ENCODE results near the gene GLCE.

Gene GLCE

DNA sequence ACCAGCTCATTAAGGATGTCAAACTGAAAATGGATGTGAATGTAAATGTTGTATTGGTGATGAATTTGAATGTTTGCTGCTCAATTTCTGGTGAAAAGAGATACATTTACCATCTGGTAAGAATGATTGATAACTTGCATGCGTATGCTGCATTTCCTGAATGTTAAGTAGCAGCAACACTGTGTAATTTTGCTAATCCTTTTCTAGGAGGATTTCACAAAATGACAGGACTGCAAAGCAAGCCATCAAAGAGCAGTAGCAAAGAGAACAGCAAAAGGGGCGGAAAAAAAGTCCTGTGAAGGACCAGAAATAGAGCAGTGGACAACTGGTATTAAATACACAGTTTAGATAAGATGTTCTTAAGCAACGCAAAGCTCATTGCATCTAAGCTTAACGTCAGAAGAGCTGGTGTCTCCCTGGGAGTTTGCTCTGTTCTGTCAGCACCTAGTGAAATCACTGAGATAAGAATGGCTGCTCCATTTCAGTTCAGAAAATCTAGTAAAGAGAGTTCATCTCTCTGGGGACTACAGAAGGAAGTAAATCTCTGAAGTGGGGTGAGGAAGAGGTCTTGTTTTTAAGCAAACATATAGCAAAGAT lies 114.7 kb downstream of the GLCE start:
- Histone ChIP-seq H3K9ac (ENCODE audit: low read length) (no peak overlapping the region), H3K36me3 (ENCODE audit: control insufficient read depth, insufficient read depth, low read length) (no peaks in the 10 kb centered on the region), H3K4me1 (ENCODE audit: control insufficient read depth, insufficient read depth, low read length) (no peaks in the 10 kb centered on the region), H3K27me3 (ENCODE audit: control insufficient read depth, insufficient read depth, low read length) (no peaks in the 10 kb centered on the region), H3K4me3 (ENCODE audit: low read length) (no peak overlapping the region), H3K27ac (ENCODE audit: low read depth, low read length) (no peak overlapping the region)

DNA sequence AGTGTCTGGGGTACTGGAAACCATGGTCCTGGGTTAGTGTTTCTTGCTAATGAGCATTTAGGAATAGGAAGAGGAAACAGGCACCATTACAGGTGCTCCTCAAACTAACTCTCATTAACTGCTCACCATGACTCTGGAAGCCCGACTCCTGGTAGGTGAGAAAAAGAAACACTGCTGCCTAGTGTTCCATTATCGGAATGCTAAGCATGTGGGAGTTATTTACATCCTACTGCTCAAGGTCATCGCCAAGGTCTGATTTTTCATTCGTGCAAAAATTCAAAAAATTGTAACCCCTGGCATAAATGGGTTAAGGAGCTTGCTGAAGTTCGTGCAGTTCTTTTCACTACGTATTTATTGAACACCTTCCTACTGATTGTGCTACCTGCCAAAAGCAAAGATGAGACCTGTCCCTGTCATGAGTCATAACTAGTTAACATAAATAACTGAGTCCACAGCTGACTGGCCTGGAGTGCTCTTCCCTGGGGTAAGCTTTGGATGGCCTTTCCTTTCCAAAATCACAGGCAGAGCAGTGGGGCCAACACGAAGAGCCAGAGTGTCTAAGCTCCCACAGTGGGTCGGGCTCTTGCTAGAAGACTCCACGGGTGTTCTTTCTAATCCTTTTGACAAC lies 115.6 kb downstream of the GLCE start:
- no peaks in the 10 kb centered on the region for H3K4me1 ChIP-seq (ENCODE audit: control insufficient read depth, insufficient read depth, low read length)

DNA sequence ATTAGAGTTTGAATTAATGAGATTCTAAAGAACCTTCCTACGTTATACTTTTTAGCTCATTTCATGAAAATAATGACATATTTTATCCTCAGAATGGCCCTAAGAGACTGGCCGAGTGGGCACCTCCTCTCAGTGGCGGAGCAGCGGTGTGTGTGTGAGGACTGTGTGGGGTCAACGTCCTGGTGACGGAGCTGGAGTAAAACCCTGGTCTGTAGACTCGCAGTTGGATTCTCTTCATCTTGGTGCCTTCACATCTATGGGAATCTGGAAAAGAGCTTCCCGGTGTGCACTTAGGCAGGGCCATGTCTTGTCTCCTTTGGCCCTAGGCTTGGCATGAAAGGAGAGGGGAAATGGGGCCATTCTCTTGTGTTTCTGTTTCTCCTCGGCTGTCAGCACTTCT lies 116.9 kb downstream of the GLCE start:
- Histone ChIP-seq H3K9ac (ENCODE audit: low read length) (no peak overlapping the region), H3K4me1 (ENCODE audit: control insufficient read depth, insufficient read depth, low read length) (no peaks in the 10 kb centered on the region), H3K27ac (ENCODE audit: low read depth, low read length) (no peak overlapping the region)

More for the DNA sequence above, 115.6 kb downstream of the GLCE start:
- no peak overlapping the region for H3K27ac ChIP-seq (ENCODE audit: low read depth, low read length)
- H3K27me3 ChIP-seq (ENCODE audit: control insufficient read depth, insufficient read depth, low read length), result no peaks in the 10 kb centered on the region
- no peak overlapping the region for H3K9ac ChIP-seq (ENCODE audit: low read length)
- H3K36me3 ChIP-seq (ENCODE audit: control insufficient read depth, insufficient read depth, low read length), result no peaks in the 10 kb centered on the region
- H3K4me3 ChIP-seq (ENCODE audit: low read length), result no peak overlapping the region

DNA sequence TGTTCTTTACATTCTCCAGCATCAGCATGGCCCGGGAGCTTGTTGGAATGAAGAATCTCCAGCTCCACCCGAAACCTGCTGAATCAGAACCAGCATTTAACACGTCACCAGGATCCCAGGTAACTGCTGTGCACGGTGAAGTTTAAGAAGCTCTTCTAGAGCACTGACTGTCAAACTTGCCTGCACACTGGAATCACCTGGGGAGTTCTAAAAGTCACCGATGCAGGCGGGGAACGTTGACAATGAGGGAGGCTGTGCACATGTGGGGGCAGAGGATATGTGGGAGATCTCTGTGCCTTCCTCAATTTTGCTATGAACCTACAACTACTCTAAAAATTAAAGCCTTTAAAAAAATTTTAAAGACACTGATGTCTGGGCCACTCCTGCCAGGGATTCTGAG lies 119.2 kb downstream of the GLCE start:
- H3K36me3 ChIP-seq (ENCODE audit: control insufficient read depth, insufficient read depth, low read length), result no peaks in the 10 kb centered on the region
- H3K4me1 ChIP-seq (ENCODE audit: control insufficient read depth, insufficient read depth, low read length), result no peaks in the 10 kb centered on the region
- no peak overlapping the region for H3K9ac ChIP-seq (ENCODE audit: low read length)
- no peak overlapping the region for H3K27ac ChIP-seq (ENCODE audit: low read depth, low read length)
- no peaks in the 10 kb centered on the region for H3K27me3 ChIP-seq (ENCODE audit: control insufficient read depth, insufficient read depth, low read length)
- no peak overlapping the region for H3K4me3 ChIP-seq (ENCODE audit: low read length)

More for the DNA sequence above, 116.9 kb downstream of the GLCE start:
- Histone ChIP-seq H3K27me3 (ENCODE audit: control insufficient read depth, insufficient read depth, low read length) (no peaks in the 10 kb centered on the region), H3K36me3 (ENCODE audit: control insufficient read depth, insufficient read depth, low read length) (no peaks in the 10 kb centered on the region), H3K4me3 (ENCODE audit: low read length) (no peak overlapping the region)

DNA sequence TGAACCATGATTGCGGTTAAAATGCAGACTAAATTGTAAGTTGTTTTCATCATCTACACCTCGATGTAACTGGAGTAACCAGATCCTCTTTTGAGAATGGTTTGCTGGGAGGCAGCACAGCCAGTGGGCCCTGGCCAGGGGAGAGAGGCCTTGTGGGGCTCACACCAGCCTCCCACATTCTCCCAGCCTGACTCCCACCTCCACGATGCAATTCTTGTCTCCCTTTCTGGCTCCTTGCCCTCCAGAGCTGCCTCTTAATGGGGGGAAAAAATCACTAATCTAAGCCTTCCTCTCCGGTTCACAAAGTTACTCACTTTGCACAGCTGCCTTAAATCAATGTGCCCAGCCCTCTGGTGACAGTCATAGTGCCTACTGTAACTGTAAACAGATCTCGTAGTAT lies 120.3 kb downstream of the GLCE start:
- no peak overlapping the region for H3K27ac ChIP-seq (ENCODE audit: low read depth, low read length)
- H3K4me3 ChIP-seq (ENCODE audit: low read length), result no peak overlapping the region
- no peaks in the 10 kb centered on the region for H3K36me3 ChIP-seq (ENCODE audit: control insufficient read depth, insufficient read depth, low read length)
- H3K4me1 ChIP-seq (ENCODE audit: control insufficient read depth, insufficient read depth, low read length), result no peaks in the 10 kb centered on the region
- no peaks in the 10 kb centered on the region for H3K27me3 ChIP-seq (ENCODE audit: control insufficient read depth, insufficient read depth, low read length)
- no peak overlapping the region for H3K9ac ChIP-seq (ENCODE audit: low read length)

DNA sequence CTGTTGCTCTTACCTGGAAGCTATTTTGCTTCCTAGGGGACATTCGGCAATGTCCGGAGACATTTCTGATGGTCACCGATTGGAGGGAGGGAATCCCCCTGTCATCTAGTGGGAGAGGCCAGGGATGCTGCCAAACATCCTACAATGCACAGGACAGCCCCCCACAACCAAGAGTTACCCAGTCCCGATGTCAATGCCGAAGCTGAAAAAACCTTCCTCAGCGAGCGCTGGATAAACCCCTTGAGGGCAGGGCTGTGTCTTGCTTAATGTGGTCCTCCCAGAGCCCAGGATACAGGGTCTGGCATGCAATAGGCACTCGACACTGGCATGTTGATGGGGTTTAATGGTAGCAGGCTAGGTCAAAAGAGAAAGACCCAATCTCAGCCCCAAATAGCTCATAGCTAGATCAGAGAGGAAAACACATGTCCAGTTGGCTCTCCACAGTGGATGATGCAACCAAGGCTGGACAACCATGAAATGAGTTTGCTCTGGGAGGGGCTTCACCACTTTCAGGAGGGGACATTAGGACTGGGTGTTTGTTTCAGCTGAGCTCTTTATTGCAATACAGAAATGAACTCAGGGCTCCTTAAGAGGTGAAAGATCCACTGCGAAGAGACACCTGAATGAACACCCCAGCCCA lies 121.8 kb downstream of the GLCE start:
- no peak overlapping the region for H3K4me3 ChIP-seq (ENCODE audit: low read length)
- H3K36me3 ChIP-seq (ENCODE audit: control insufficient read depth, insufficient read depth, low read length), result no peaks in the 10 kb centered on the region
- H3K27ac ChIP-seq (ENCODE audit: low read depth, low read length), result no peak overlapping the region
- no peaks in the 10 kb centered on the region for H3K27me3 ChIP-seq (ENCODE audit: control insufficient read depth, insufficient read depth, low read length)
- H3K9ac ChIP-seq (ENCODE audit: low read length), result no peak overlapping the region
- H3K4me1 ChIP-seq (ENCODE audit: control insufficient read depth, insufficient read depth, low read length), result no peaks in the 10 kb centered on the region

DNA sequence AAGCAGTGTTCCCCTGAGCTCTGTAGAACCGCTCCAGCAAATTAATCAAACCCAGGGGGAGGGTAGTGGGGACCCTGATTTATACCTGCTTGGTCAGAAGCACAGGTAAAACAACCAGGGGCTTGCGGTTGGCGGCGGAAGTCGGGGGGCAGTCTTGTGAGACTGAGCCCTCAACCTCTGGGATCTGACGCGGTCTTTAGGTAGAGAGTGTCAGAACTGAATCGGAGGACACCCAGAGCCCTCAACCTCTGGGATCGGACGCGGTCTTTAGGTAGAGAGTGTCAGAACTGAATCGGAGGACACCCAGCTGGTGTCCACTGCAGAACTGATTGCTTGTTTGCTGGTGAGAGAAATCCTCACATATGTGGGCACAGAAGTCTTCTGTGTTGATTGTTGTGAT lies 125.4 kb downstream of the GLCE start:
- Histone ChIP-seq H3K4me1 (ENCODE audit: control insufficient read depth, insufficient read depth, low read length) (no peaks in the 10 kb centered on the region), H3K36me3 (ENCODE audit: control insufficient read depth, insufficient read depth, low read length) (no peaks in the 10 kb centered on the region), H3K9ac (ENCODE audit: low read length) (no peak overlapping the region), H3K4me3 (ENCODE audit: low read length) (no peak overlapping the region), H3K27ac (ENCODE audit: low read depth, low read length) (no peak overlapping the region), H3K27me3 (ENCODE audit: control insufficient read depth, insufficient read depth, low read length) (no peaks in the 10 kb centered on the region)

DNA sequence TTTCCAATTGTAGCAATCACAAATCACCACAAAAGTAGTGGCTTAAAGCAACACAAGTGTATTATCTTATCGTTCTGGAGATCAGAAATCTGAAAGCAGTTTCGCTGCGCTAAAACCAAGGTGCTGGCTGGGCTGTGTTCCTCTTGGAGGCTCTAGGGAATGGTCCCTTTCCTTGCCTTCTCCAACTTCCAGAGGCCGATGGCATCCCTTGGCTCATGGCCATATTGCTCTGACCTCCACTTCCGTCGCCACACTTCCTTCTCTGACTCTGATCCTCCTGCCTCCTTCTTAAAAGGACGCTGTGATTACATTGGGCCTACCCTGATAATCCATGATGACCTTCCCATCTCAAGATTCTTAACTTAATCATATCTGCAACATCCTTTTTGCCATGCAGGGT lies 127.6 kb downstream of the GLCE start:
- Histone ChIP-seq H3K36me3 (ENCODE audit: control insufficient read depth, insufficient read depth, low read length) (no peaks in the 10 kb centered on the region), H3K4me3 (ENCODE audit: low read length) (no peak overlapping the region), H3K9ac (ENCODE audit: low read length) (no peak overlapping the region), H3K27ac (ENCODE audit: low read depth, low read length) (no peak overlapping the region), H3K4me1 (ENCODE audit: control insufficient read depth, insufficient read depth, low read length) (no peaks in the 10 kb centered on the region), H3K27me3 (ENCODE audit: control insufficient read depth, insufficient read depth, low read length) (no peaks in the 10 kb centered on the region)

DNA sequence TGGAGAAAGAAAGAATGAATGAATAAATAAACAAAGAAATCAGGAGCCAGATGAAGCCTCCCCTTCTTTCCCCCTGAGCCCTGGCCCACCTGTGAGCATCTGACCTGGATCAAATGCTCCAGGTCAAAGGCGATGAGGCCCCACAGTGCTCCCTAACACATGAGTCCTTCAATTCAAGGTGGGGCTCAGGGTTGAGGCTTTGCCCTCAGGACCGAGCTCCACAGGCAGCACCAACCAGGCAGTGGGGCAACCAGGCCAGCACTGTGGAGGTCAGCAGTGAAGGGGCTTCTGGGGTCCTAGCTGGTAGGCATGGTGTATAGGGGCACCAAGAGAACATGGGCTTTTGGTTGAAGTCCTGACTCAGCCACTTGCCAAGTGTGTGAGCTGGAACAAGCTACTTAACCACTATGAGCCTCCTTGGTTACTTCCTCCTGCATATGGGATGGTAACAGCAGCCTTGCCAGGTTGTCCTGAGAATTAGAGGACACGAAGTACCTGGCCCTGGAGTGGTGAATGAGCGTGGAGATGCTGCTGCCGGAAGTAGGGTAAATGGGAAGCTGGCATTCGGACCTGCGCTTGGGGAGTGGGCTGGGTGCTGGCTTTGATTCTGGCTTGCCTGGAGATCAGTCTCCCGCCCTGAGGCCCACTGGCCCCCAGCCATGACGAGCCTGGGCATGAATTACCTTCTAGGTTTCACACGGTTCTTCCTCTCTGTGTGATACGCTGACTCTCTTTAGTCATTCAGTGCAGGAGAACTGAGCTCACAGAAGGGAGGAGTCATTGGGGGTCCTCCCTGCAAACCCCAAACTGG lies 128.3 kb downstream of the GLCE start:
- no peaks in the 10 kb centered on the region for H3K4me1 ChIP-seq (ENCODE audit: control insufficient read depth, insufficient read depth, low read length)
- H3K4me3 ChIP-seq (ENCODE audit: low read length), result no peak overlapping the region
- no peaks in the 10 kb centered on the region for H3K27me3 ChIP-seq (ENCODE audit: control insufficient read depth, insufficient read depth, low read length)
- H3K9ac ChIP-seq (ENCODE audit: low read length), result no peak overlapping the region
- H3K27ac ChIP-seq (ENCODE audit: low read depth, low read length), result no peak overlapping the region
- no peaks in the 10 kb centered on the region for H3K36me3 ChIP-seq (ENCODE audit: control insufficient read depth, insufficient read depth, low read length)

DNA sequence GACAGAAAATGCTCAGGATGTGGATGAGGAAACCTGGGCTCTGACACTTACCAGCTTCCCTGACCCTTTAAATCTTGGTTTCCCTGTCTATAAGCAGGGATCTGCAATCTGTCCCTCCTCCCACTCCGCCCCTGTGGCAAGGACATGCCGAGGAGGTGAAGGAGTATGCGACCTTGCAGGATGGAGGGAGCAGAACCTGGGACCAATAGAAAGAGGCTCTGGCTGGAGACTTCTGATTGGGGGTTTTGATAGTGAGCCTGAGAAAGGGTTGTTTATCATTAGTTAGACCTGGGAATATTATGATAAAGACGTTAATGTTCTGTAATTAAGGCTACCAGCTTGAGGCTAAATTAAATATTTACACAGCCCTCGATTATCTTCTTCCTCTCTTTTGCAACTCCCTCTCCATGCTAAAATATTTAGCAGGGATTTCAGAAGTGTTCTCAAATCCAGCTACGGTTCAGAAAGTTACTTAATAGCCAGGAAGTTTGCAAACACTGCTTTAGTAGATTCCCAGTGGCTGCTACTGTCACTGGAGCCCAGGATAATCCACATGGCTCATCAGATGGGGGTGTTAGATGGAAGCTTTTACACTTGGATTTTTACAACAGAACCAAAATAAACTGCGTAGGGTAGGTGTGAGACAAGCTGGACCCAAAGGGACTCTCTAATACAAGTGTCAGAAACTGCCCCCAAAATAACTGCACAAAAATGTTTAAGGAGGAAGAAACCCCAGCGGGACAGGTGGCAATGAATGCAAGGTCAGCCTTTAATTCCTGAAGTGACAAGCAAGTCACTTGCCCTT lies 129.1 kb downstream of the GLCE start:
- Histone ChIP-seq H3K4me1 (ENCODE audit: control insufficient read depth, insufficient read depth, low read length) (no peaks in the 10 kb centered on the region), H3K9ac (ENCODE audit: low read length) (no peak overlapping the region), H3K27me3 (ENCODE audit: control insufficient read depth, insufficient read depth, low read length) (no peaks in the 10 kb centered on the region), H3K27ac (ENCODE audit: low read depth, low read length) (no peak overlapping the region), H3K4me3 (ENCODE audit: low read length) (no peak overlapping the region), H3K36me3 (ENCODE audit: control insufficient read depth, insufficient read depth, low read length) (no peaks in the 10 kb centered on the region)

DNA sequence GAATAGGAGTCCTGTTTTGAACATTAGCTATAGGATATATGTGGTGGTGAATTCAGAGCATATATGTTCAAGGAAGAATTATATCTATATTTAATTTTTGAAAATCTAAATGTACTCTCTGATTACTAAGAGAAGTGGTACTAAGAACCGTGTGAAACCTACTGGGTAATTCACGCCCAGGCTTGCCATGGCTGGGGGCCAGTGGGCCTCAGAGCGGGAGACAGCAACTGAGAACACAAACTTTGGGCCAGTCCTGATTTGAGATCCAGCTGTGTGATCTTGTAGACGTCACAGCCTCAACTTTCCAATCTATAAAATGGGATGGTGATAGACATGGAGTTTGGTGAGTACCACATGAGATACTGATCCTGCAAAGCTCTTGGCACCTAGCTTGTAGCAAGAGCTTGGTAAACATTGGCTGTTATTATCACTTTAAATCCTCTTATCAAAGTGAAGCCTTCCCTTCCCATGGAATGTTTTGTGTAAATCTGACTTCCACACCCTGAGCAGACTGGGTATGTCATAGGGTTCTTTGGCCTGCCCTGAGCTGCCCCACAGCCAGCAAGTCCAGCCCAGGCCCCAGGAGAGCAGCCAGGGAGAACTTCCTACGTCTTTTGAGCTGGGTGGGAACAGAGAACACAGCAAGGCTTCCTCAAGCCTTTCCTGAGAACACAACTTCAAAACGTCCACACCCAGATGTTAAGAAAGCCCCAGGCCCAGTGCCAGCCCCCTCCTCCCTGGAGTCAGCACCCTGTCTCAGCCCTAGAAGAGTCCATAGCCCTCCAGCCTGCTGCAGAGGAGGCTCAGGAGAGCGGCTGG lies 130.1 kb downstream of the GLCE start:
- H3K36me3 ChIP-seq (ENCODE audit: control insufficient read depth, insufficient read depth, low read length), result no peaks in the 10 kb centered on the region
- H3K4me3 ChIP-seq (ENCODE audit: low read length), result no peak overlapping the region
- no peaks in the 10 kb centered on the region for H3K4me1 ChIP-seq (ENCODE audit: control insufficient read depth, insufficient read depth, low read length)
- no peak overlapping the region for H3K9ac ChIP-seq (ENCODE audit: low read length)
- H3K27ac ChIP-seq (ENCODE audit: low read depth, low read length), result no peak overlapping the region
- H3K27me3 ChIP-seq (ENCODE audit: control insufficient read depth, insufficient read depth, low read length), result no peaks in the 10 kb centered on the region
